CD4-positive, alpha-beta T cell treated with Interleukin-15 for 1 hour (primary cell): ENCODE data around the gene TAP1.
"Not testable (repeated sequence)": the region's sequence is repeated elsewhere in the genome, so short reads cannot be mapped to it uniquely, and the experiment has no call there.

Experiments used
- DNase-seq: peaks from one replicate; pipeline ENCODE4 v3.0.0-alpha.2; 2020

The TAP1 gene

DNA sequence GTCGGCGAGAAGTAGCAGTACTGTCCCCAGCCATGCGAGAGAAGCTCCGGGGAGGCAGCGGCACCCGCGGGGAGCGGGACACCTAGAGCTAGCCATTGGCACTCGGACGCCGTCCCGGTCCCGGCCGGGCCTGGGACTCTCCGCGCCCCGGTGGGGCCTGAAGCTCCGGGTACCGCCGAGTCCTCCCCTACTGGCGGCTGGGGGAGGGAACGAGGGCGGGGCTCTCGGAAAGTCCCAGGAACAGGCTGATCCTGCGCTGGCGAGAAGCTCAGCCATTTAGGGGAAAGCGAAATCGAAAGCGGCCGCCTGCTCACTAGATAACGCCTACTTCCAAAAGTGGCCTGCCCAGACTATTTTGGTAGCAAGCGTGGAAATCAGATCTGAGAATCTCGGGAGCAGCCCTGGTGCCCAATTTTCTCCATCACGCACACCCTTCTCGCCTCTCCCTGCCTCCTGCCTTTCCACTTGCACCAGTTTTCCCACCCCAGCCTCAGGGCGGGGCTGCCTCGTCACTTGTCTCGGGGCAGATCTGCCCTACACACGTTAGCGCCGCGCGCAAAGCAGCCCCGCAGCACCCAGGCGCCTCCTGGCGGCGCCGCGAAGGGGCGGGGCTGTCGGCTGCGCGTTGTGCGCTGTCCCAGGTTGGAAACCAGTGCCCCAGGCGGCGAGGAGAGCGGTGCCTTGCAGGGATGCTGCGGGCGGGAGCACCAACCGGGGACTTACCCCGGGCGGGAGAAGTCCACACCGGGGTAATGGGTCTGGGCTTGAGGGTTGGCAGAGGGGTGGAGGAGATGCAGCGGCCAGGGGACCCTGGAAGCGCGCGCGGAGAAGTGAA lies at the start of gene TAP1, which contains the start of gene PSMB9:
TSS of gene TAP1 (minus strand) at position 164 of the 835 bp plus-strand sequence. CDS start at position 96, 68 bp downstream.
TSS of gene PSMB9 (plus strand) at position 652 of the 835 bp plus-strand sequence. CDS start at position 690, 38 bp downstream.
- DNase-seq, result peak; percentile 95

DNA sequence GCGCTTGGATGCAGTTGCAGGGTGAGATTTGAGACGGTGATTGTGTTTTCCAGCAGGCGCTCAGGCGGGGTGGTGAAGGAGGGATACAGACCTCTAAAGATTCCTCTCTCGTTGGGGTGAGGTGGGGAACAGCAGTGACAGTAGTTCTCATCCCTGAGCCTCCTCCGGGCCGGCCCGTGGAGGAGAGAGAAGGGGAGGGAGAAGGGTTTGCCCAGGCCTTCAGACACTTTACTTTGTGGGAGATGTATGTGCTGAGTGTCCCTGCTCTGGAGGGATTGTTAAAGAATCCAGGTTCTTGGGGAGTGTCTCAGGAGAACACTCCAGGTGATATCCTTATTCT lies 41.5 kb upstream of the TAP1 start:
- DNase-seq, result no peak

GRCh38 chr6:32894085-32895005 lies 40.8 kb upstream of the TAP1 start:
- peak; percentile 92 for DNase-seq

- DNase-seq, result no peak
These were observed 37.3 kb upstream of the TAP1 start for GRCh38 chr6:32890831-32891230.

DNA sequence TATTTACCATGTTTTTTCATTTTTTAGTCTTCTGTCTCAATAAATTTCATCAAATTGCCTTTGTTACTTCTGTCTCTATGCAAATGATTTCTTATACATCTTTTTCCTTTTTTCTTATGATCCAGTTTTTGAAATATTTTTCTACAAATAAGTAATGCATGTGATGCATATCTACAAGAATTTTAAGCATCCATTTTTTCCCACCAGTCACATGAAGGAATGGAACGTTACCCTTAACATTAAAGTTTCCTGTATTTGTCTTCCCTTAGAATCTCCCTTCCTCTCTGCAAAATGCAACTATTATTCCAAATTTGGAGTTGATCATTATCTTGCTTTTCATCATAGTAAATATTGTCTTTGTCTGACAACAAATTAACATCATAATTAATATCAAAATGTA lies 36.0 kb upstream of the TAP1 start:
- no peak for DNase-seq

DNA sequence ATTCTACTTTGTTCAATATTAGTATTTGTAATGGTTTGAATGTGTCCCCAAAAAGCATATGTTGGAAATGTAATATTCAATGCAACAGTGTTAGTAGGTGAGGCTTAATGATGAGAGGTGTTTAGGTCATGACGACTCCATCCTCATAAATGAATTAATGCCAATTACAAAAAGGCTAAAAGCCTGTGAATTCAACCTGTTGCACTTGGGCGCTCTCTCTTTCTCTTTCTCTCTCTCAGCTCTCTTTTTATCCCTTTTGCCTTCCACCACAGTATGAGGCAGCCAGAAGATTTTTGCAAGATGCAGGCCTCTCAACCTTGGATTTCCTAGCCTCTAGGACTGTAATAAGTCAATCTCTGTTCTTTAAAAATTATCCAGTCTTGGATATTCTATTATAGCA lies 35.1 kb upstream of the TAP1 start:
- DNase-seq, result no peak

- DNase-seq, result no peak
These were observed 34.1 kb upstream of the TAP1 start for GRCh38 chr6:32887616-32888015.

DNA sequence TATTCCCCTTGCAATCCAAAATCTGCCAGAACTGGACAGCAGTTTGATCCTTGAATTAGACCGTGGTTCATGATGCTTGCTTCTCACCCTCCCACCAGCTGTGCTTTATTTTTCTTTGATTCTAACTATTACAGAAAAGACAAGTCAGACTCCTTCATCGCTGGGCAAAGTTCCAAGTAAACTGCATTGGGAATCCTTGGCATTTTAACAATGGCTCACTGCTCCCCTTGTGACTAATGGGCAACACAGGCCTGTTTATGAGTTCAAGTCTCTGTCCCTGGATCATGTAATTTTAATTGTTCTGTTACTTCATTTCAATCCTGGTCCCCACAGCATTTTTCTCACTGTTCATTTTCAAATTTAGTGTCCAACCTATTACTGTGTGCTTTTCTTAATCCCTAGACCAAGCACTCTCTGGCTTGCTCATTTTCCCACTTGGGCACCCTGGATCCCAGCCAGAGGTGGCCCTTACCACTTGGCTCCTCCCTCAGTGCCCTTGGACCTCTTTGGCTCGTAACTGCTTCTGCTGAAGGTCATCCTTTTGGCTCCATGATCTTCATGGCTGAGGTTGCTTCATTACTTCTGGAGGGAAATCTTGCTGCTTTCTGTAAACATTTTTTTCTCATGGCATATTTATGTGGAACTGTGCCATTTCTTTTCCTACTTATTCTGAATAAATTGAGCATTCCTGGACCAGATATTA lies 33.3 kb upstream of the TAP1 start:
- no peak for DNase-seq

DNA sequence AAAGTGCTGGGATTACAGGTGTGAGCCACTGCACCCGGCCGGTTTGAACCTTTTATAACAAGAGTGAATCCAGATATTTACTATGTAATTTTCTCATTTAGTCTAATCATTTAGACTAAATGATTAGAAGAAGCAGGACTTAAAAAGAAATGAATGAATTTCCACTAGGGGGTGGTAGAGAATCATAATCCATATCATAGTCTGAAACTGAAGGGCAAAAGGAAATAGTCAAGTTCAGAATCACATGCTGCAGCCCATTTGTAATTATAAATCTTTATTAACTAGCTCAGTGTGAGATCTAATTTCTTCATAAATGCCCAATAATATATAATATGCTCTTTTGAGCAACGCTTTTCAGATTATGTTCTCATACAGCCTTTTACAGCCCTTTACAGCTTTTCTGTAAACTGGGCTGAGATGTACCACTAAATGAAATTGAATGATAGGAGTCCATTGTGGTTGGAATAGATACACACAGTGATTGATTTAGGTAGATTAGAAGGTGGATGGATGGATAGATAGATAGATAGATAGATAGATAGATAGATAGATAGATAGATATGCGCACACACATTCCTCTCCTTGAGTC lies 32.3 kb upstream of the TAP1 start:
- DNase-seq, result no peak

GRCh38 chr6:32883789-32884188 lies 30.3 kb upstream of the TAP1 start:
- DNase-seq, result no peak

DNA sequence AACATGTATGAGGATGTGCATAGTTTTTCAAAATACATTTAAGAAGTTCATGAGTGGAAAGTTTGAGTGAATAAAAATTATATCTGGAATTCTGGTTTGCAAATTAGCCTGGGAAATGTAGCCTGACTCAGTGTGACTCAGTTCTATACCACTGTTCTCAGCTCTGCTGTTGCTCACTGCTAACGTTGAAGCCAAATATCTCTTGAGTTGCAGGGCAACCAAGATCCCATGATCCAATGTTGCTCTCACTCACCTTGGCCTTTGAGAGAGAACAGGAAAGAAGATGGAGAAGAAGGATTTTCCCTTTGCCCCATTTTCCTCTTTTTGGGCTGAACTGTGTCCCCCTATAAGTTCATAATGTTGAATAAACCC lies 29.4 kb upstream of the TAP1 start:
- no peak for DNase-seq

DNA sequence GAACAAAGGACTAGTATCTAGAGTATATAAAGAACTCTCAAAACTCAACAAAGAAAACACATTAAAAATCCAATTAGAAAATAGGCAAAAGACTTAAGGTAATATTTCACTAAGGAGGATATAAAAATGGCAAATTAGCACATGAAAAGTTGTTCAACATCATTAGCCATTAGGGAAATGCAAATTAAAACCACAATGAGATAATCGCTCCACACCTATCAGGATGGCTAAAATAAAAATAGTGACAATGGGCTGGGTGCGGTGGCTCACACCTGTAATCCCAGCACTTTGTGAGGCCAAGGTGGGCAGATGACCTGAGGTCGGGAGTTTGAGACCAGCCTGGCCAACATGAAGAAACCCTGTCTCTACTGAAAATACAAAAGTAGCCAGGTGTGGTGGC lies 27.5 kb upstream of the TAP1 start:
- not testable (repeated sequence) for DNase-seq

DNA sequence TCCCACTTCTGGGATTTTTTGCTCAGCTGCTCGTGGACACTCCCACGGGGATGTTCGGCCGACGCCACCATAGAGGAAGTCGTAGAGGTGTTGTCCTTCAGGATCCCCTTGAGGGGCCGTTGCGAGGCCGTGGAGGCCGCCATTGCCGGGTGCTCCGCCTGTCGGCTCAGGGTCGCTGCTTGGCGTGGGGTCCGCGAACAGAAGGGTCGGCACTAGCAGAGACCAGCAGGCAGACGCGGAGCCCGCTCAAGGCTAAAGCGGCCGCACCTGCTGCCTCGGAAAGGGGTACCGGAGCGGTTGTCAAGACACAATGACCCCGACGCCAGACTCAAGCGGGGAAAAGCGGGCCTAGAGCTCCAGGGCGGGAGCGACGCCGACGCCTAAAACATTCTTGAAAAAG lies 26.2 kb upstream of the TAP1 start:
- DNase-seq, result no peak

GRCh38 chr6:32876603-32877002 lies 23.1 kb upstream of the TAP1 start:
- DNase-seq, result no peak

DNA sequence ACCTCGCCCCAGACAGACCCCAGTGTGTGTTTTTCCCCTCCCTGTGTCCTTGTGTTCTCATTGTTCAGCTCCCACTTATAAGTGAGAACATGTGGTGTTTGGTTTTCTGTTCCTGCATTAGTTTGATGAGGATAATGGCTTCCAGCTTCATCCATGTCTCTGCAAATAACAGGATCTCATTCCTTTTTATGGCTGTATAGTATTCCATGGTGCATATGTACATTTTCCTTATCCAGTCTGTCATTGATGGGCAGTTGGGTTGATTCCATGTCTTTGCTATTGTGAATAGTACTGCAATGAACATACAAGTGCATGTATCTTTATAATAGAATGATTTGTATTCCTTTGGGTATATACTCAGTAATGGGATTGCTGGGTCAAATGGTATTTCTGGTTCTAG lies 20.4 kb upstream of the TAP1 start:
- not testable (repeated sequence) for DNase-seq

DNA sequence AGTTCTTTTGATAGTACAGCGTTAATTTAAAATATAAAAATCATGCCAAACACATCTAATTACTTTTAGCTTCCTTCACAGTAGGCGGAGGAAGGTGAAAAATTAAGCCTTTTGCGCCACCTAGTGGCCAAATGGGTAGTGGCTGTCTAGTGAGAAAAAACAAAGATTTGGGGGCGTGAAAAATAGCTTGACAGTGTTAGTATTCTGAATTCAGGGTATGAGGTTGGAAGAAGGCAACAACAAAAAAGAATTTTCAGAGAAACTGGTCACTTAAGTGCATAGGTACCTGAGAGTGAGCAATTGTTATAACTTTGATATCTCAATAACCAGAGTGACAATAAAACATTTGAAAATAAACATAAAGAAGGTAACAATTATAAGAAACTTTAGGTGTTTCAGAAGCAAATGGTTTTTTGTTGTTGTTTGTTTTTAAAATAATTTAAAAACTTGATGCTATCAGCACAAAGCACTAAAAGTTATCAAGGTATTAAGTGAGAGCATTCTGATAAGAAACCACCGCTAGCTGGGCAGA lies 14.8 kb upstream of the TAP1 start:
- DNase-seq, result peak; percentile 80

DNA sequence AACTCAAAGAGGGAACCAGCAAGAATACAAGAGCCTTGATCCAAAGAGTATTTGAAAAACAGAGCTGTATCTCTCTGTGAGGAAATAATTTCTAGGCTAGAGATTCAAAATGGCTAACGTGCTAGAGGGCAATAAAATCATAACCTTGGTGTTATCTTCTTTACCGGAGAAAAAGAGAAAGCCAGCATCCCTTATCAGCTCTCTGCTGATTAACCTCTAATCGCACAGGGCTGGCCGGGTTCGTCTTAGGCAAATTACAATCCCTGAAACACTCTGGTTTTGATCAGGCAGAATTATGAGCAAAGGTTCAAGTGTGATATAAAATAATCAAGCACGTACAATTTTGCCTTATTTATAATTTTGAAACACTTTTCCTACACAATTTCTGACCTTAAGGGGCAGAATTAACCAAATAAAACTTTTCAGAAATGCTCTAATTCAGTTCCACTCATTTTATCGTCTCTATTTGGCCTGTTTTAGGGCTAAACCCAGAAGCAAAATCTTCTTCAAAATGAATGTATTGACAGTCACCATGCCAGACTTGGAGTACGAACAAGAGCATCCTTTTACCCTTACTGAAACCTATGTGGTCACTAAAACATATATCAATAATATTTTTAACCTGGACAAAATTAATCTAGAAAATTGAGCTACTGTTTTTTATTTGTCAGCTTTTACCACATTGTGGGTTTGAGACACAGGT lies 14.2 kb upstream of the TAP1 start:
- no peak for DNase-seq

DNA sequence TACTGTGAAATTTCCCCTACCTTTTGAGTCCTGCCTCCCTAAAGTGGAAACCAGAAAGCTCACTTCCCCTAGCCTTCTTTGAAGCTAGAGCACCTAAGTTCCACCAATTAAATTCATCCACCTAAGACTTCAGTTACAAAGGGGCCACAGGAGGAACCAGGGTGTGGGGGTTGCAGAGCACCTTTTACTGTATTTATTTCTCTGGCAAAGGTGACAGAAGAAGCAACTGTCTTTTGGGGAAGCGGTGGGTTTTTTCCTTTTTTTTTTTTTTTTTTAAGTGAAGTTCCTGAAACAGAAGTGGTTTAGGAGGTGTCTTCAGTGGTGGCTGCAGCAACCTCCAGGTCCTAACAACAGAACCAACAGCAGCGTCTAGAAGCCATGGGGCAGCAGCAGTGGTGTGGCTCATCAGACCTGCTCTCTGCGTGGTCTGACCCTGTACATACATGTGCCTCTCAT lies 13.5 kb upstream of the TAP1 start:
- no peak for DNase-seq

DNA sequence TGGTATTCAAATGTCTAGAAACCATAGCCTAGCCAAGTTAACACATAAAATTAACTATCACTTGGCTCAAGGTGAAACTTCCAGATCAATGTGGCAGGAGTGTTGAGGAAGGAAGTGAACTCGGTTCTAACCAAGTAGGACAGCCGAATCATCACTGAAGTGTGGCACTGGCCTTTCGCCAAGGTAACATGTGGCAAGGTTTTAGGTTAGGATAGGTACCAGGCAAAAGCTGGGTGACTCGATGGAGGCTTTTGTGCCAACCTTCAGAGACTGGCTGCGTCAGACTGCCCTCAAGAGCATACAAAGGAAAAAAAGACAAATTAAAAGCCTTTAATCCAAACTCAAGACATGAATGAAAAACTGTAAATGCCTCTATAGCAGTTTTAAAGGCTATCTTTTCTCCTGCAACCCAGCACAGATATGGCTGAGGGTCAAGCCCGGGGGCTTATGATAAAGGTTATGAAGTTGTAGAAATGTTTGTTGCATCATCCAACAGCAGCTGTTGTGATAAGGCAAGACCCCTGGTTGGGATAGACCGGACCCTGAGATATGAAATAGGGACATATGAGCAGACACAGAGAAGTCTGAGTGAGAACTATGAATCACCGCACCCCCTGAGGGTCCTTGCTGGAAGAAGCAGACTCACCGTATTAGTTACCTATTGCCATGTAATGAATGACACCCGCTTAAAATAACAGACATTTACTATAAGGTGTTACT lies 12.4 kb upstream of the TAP1 start:
- no peak for DNase-seq

- DNase-seq, result no peak
These were observed 9.2 kb upstream of the TAP1 start for GRCh38 chr6:32862725-32863124.

GRCh38 chr6:32860674-32861073 lies 7.2 kb upstream of the TAP1 start:
- no peak for DNase-seq
